Measurements from ENCODE around the gene BLACAT1. TPM values are rescaled to one million over a fixed set of nuclear protein-coding genes. Genes with fewer than 3 reads are reported as not detected.

The BLACAT1 gene
- total and polyA plus RNA-seq, 9 of the 15 experiments (the other 6 are each of a cell fraction or from before 2014, with no cell fraction given) = 0.10 to 5.9 (median 0.73) TPM

GRCh38 chr1:205481218-205481617 lies 25.4 kb upstream of the BLACAT1 start:
- TF ChIP-seq SETDB1 (IDR thresholded peaks at IDR 0.05; ENCODE audit: low read length) = no peak
- TF ChIP-seq POLR2AphosphoS2 (IDR thresholded peaks at IDR 0.05; ENCODE audit: low read length) = no peak
- no peak for TF ChIP-seq ZNF263 (CRISPR knock-in tag; IDR thresholded peaks at IDR 0.05; ENCODE audit: borderline replicate concordance)
- TF ChIP-seq E2F6 (IDR thresholded peaks at IDR 0.05; ENCODE audit: borderline replicate concordance in 1 of 2, extremely low read depth in 1 of 2, insufficient read depth in 1 of 2, insufficient read length in 1 of 2, low read depth in 1 of 2, low read length in 1 of 2, poor library complexity in 1 of 2, severe bottlenecking in 1 of 2) = no peak
- no peak for TF ChIP-seq XRCC5 (IDR thresholded peaks at IDR 0.05; ENCODE audit: low read depth, low read length)
- TF ChIP-seq CREB1 (IDR thresholded peaks at IDR 0.05) = no peak
- no peak for TF ChIP-seq CREB1 (CRISPR knock-in tag; IDR thresholded peaks at IDR 0.05)
- Histone ChIP-seq H3K79me2 (ENCODE audit: control insufficient read depth, insufficient read depth, low read length) (no peaks in the 10 kb centered on the region), H3K9me1 (ENCODE audit: control insufficient read depth, insufficient read depth, low read length) (no peaks in the 10 kb centered on the region), H3K4me1 (replicated peaks in 1 of 2; ENCODE audit: control insufficient read depth in 2 of 2, insufficient read depth in 2 of 2, low read length in 2 of 2) (peaks cover 0 to 7% of the 10 kb centered on the region in 2 experiments; a peak in 1 of 5 replicates), H4K20me1 (replicated peaks; ENCODE audit: control insufficient read depth, insufficient read depth, low read length) (peaks cover 35% of the 10 kb centered on the region), H2AFZ (ENCODE audit: low read depth, low read length) (no peak overlapping the region), H3K9ac (ENCODE audit: insufficient read depth in 1 of 2, low read depth in 2 of 2, low read length in 2 of 2) (no peak overlapping the region), H3K36me3 (ENCODE audit: control insufficient read depth, insufficient read depth, low read length) (no peaks in the 10 kb centered on the region), H3K27me3 (ENCODE audit: control insufficient read depth in 2 of 2, insufficient read depth in 2 of 2, low read length in 2 of 2) (peaks cover 33 to 68% of the 10 kb centered on the region in 2 experiments), H3K27ac (ENCODE audit: extremely low read depth, low read depth, low read length) (no peak overlapping the region), H3K4me2 (ENCODE audit: insufficient read depth, low read length) (no peak overlapping the region), H3K4me3 (no peak overlapping the region), H3K9me3 (replicated peaks; ENCODE audit: control insufficient read depth, insufficient read depth, low read depth, low read length) (no peaks in the 10 kb centered on the region)
- POLR2A ChIA-PET = no interaction called here
- CTCF ChIA-PET (ENCODE audit: low intra/inter-chr PET ratio) = no interaction called here
- in situ Hi-C loops (cut with MboI) = loop anchor here (10.0 kb wide), 1 partner anchor 126 kb away; the partner anchor contains the start of gene KLHDC8A
- no TSS peak for BruUV-seq (replicated peaks)
- FAIRE-seq = no peak
- no peak for DNase-seq (ENCODE audit: extremely low read depth in 1 of 4, low spot score in 3 of 4)
- intact Hi-C loops (cut with micrococcal nuclease) = no loop called here
- WGBS (ENCODE audit: insufficient coverage, low coverage, missing lambda C conversion rate) = under 1% methylated on average over 11 of the region's 11 CpGs
- ATAC-seq = no peak
